Subcutaneous adipose tissue (tissue), 4 donors: ENCODE results near the gene STK33. TPM values are rescaled to one million over a fixed set of nuclear protein-coding genes. Genes with fewer than 3 reads are reported as not detected.

Source experiments
- small RNA-seq: library from RNA; depleted of rRNA; stranded (forward); fragments of <200 nt; gene quantifications from one replicate; pipeline ENCODE3, GENCODE V24; 2016
- total RNA-seq, 4 donors: library from RNA; depleted of rRNA; stranded (reverse); fragments of >200 nt; gene quantifications; one replicate each; pipeline ENCODE4 v1.1.0, GENCODE V29; 2016
- TF ChIP-seq, protein P1 (sequence below): fragments of 450-650 bp; IDR thresholded peaks from one replicate; pipeline ENCODE4 v1.5.1; 2016; ENCODE audit warnings: low read depth, mild to moderate bottlenecking, control low read depth, antibody characterized with exemption, moderate library complexity

Gene STK33
- total RNA-seq, 4 donors from 2014 or later: 0.33 to 3.1 (median 0.62) TPM

GRCh38 chr11:8342821-8343681 is 251.0 kb downstream of the STK33 start:
- TF ChIP-seq, protein P1, sequence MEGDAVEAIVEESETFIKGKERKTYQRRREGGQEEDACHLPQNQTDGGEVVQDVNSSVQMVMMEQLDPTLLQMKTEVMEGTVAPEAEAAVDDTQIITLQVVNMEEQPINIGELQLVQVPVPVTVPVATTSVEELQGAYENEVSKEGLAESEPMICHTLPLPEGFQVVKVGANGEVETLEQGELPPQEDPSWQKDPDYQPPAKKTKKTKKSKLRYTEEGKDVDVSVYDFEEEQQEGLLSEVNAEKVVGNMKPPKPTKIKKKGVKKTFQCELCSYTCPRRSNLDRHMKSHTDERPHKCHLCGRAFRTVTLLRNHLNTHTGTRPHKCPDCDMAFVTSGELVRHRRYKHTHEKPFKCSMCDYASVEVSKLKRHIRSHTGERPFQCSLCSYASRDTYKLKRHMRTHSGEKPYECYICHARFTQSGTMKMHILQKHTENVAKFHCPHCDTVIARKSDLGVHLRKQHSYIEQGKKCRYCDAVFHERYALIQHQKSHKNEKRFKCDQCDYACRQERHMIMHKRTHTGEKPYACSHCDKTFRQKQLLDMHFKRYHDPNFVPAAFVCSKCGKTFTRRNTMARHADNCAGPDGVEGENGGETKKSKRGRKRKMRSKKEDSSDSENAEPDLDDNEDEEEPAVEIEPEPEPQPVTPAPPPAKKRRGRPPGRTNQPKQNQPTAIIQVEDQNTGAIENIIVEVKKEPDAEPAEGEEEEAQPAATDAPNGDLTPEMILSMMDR: no peak

- TF ChIP-seq, protein P1: no peak
These were observed 252.0 kb downstream of the STK33 start for GRCh38 chr11:8341996-8342395.

Small RNAs within 50 kb of the gene (small RNA-seq; reads per million reads assigned to genes)
- not detected for gene RF00601

Other genes starting within 250 kb of the STK33 start
- 10 to 100 TPM in 1 of 4 donors, 1 to 10 TPM in 3; 5.2 to 31.8 (median 7.6) TPM for gene TRIM66, start 88.4 kb upstream of the STK33 start, total RNA-seq
- 1,000 to 10,000 TPM in 3 of 4 donors, 100 to 1,000 TPM in 1; 925 to 1,376 (median 1,058) TPM for gene RPL27A, start 88.6 kb upstream of the STK33 start, total RNA-seq